ENCODE measurements around the gene SCYL2. TPM values are rescaled to one million over a fixed set of nuclear protein-coding genes. Genes with fewer than 3 reads are reported as not detected.
"Not testable (repeated sequence)": the region's sequence is repeated elsewhere in the genome, so short reads cannot be mapped to it uniquely, and the experiment has no call there.

Gene SCYL2
- total RNA-seq, 4 donors from 2014 or later = 47.8 to 68.8 (median 54.9) TPM

DNA sequence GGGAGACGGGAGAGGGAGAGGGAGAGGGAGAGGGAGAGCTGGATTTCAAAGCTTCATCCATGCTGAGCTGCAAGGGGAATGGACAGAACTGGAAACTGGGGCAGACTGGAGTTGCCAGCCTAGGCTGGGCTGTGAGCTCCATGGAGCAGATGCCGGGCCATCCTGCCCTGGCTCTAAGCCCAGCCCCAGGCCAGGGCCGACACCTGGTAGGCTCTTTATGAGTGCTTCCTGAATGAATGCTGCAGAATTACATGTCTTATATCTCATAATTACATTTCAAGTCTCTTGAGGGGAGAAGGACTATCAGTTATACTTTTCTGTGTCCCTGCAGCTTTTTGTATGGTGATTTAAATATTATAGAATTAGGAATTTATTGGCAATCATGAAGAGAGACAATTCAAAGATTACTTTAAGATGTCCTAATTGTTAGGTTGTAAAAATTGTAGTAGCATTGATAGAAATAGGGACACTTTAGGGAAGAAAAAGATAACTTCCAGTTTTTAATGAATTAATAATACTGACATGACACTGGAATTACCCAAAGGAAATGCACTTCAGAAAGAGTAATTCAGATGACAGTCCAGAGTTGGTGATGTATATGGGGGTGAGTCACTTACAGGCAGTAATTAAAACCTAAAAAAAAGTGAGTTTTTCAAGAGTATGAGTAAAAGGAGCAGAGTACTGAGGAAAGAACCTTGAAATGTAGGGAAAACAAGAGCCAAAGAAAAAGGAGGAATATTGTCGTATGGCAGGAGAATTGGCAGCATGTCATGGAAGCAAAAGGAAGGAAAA is 29.0 kb downstream of the SCYL2 start:
- Histone ChIP-seq H3K9me3 (no peaks in the 10 kb centered on the region), H3K36me3 (peaks cover 0 to 9% of the 10 kb centered on the region in 2 donors), H3K27me3 (no peaks in the 10 kb centered on the region), H3K4me1 (no peaks in the 10 kb centered on the region), H3K4me3 (replicated peaks in 1 of 3) (no peak overlapping the region), H3K27ac (no peak overlapping the region)
- 89 to 91% methylated on average over 4 of the region's 4 CpGs for WGBS, 2 donors
- intact Hi-C loops (cut with DNase I) = no loop called here
- TF ChIP-seq, protein P1, sequence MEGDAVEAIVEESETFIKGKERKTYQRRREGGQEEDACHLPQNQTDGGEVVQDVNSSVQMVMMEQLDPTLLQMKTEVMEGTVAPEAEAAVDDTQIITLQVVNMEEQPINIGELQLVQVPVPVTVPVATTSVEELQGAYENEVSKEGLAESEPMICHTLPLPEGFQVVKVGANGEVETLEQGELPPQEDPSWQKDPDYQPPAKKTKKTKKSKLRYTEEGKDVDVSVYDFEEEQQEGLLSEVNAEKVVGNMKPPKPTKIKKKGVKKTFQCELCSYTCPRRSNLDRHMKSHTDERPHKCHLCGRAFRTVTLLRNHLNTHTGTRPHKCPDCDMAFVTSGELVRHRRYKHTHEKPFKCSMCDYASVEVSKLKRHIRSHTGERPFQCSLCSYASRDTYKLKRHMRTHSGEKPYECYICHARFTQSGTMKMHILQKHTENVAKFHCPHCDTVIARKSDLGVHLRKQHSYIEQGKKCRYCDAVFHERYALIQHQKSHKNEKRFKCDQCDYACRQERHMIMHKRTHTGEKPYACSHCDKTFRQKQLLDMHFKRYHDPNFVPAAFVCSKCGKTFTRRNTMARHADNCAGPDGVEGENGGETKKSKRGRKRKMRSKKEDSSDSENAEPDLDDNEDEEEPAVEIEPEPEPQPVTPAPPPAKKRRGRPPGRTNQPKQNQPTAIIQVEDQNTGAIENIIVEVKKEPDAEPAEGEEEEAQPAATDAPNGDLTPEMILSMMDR (IDR thresholded peaks at IDR 0.05) = no peak
- TF ChIP-seq POLR2A (IDR thresholded peaks at IDR 0.05) = no peak
- DNase-seq = no peak

DNA sequence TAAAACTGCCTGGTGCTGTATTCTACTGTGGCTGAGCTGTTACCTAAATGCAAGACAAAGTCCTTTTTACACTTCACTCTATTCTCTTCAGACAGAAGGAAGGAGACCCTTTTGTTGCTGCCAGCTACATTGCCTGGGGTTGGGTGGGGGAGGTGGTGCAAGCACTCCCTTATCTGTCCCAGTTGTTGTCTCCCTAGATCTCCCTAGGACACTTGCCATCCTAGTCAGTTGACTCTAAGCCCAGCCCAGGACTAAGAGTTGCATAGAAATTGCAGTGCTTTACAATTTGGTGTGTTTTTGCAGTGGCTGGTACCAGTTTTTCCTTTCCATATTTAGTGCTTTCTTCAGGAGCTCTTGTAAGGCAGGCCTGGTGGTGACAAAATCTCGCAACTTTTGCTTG is 35.1 kb downstream of the SCYL2 start:
- Histone ChIP-seq H3K4me1 (no peaks in the 10 kb centered on the region), H3K27me3 (no peaks in the 10 kb centered on the region), H3K36me3 (peaks cover 0 to 9% of the 10 kb centered on the region in 2 donors), H3K9me3 (no peaks in the 10 kb centered on the region), H3K4me3 (replicated peaks in 1 of 3) (no peak overlapping the region), H3K27ac (no peak overlapping the region)
- TF ChIP-seq, protein P1 (IDR thresholded peaks at IDR 0.05) = no peak
- no peak for TF ChIP-seq POLR2A (IDR thresholded peaks at IDR 0.05)
- intact Hi-C loops (cut with DNase I) = no loop called here
- 96 to 97% methylated on average over 1 of the region's 1 CpG for WGBS, 2 donors
- DNase-seq = no peak

DNA sequence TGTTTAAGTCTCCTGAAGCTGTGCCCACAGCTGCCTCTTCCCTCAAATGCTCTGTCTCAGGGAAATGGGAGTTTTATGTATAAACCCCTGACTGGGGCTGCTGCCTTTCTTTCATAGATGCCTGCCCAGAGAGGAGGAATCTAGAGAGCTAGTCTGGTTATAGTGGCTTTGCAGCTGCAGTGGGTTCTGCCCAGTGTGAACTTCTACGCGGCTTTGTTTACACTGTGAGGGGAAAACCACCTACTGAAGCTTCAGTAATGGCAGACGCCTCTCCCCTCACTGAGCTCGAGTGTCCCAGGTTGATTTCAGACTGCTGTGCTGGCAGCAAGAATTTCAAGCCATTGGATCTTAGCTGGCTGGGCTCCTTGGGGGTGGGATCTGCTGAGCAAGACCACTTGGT is 36.9 kb downstream of the SCYL2 start:
- Histone ChIP-seq H3K9me3 (no peaks in the 10 kb centered on the region), H3K4me3 (replicated peaks in 1 of 3) (no peak overlapping the region), H3K27me3 (no peaks in the 10 kb centered on the region), H3K36me3 (peaks cover 0 to 8% of the 10 kb centered on the region in 2 donors), H3K27ac (no peak overlapping the region), H3K4me1 (no peaks in the 10 kb centered on the region)
- intact Hi-C loops (cut with DNase I) = no loop called here
- 87 to 100% methylated on average over 4 of the region's 4 CpGs for WGBS, 2 donors
- TF ChIP-seq, protein P1 (IDR thresholded peaks at IDR 0.05) = no peak
- no peak for TF ChIP-seq POLR2A (IDR thresholded peaks at IDR 0.05)
- no peak for DNase-seq

DNA sequence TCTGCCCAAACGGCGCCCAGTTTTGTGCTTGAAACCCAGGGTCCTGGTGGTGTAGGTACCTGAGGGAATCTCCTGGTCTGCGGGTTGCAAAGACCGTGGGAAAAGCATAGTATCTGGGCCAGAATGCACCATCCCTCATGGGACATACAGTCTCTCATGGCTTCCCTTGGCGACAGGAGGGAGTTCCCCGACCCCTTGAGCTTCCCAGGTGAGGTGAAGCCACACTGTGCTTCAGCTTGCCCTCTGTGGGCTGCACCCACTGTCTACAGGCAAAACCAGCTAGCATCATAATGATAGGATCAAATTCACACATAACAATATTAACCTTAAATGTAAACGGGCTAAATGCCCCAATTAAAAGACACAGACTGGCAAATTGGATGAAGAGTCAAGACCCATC is 37.4 kb downstream of the SCYL2 start:
- H3K27ac ChIP-seq; H3K36me3 ChIP-seq; H3K9me3 ChIP-seq; H3K27me3 ChIP-seq; DNase-seq; intact Hi-C loops (cut with DNase I); H3K4me3 ChIP-seq (replicated peaks in 1 of 3); H3K4me1 ChIP-seq: not testable (repeated sequence)
- WGBS, 2 donors = 93 to 99% methylated on average over 7 of the region's 7 CpGs

DNA sequence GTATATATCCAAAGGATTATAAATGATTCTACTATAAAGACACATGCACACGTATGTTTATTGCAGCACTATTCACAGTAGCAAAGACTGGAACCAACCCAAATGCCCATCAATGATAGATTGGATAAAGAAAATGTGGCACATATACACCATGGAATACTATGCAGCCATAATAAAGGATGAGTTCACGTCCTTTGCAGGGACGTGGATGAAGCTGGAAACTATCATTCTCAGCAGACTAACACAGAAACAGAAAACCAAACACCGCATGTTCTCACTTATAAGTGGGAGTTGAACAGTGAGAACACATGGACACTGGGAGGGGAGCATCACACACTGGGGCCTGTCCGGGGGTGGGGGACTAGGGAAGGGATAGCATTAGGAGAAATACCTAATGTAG is 41.2 kb downstream of the SCYL2 start:
- WGBS, 2 donors = 96 to 98% methylated on average over 5 of the region's 5 CpGs
- H3K4me1 ChIP-seq; H3K9me3 ChIP-seq; H3K36me3 ChIP-seq; intact Hi-C loops (cut with DNase I); H3K27me3 ChIP-seq; H3K27ac ChIP-seq; H3K4me3 ChIP-seq (replicated peaks in 1 of 3); DNase-seq: not testable (repeated sequence)

DNA sequence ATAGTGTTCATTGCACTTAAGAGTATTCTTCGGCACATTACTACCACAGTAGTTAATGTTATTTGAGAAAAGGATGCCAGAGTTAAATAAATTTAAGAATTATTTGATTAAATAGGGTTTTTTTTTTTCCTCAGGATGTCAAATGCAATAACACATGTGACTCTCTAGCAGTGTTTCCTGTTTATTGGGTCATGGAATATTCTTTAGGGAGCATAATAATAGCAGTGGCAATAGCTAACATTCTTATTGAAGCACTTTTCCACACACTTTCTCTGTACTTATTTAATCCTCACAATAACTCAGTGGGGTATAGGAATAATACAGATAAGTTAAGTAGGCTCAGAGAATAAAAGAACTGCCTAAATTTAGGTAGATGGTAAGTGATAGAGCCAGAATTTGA is 44.3 kb downstream of the SCYL2 start:
- no peak for DNase-seq
- Histone ChIP-seq H3K27me3 (no peaks in the 10 kb centered on the region), H3K4me1 (no peaks in the 10 kb centered on the region), H3K27ac (no peak overlapping the region), H3K36me3 (peaks cover 9 to 14% of the 10 kb centered on the region in 2 donors), H3K4me3 (replicated peaks in 1 of 3) (no peak overlapping the region), H3K9me3 (no peaks in the 10 kb centered on the region)
- no peak for TF ChIP-seq POLR2A (IDR thresholded peaks at IDR 0.05)
- TF ChIP-seq, protein P1 (IDR thresholded peaks at IDR 0.05) = no peak
- WGBS, 2 donors = 78 to 86% methylated on average over 1 of the region's 1 CpG
- intact Hi-C loops (cut with DNase I) = no loop called here

All from thyroid gland (tissue), 4 donors.